WI38 (cell line): ENCODE measurements around the gene FAM107A.

Experiments
- H3K4me3 ChIP-seq: 2 replicates; pipeline ENCODE4 v1.5.1; 2011; ENCODE audit warnings: low read depth, mild to moderate bottlenecking, control low read depth, low read length
- CTCF ChIP-seq: IDR thresholded peaks from 2 replicates; pipeline ENCODE4 v1.5.1; 2012; ENCODE audit warnings: low read depth, mild to moderate bottlenecking, control low read depth, low read length

The FAM107A gene

DNA sequence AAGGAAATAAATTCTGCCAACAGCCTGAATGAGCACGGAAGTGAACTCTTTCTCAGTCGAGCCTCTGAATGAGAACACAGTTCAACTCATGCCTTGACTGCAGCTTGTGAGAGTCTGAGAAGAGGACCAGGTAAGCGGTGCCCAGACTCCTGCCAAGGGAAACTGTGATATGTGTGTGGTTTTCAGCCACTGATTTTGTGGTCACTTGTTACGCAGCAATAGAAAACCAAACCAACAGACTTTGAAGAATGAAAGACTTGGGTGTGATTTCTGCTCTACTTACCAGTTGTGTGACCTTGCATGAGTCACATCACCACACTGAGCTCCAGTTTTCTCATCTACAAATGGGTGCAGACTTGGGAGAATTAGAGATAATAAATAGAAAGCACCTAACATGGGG lies 30.6 kb upstream of the FAM107A start:
- H3K4me3 ChIP-seq: no peak overlapping the region
- no peak for TF ChIP-seq CTCF

GRCh38 chr3:58606693-58607092 lies 29.5 kb upstream of the FAM107A start:
- no peak for TF ChIP-seq CTCF
- no peak overlapping the region for H3K4me3 ChIP-seq

DNA sequence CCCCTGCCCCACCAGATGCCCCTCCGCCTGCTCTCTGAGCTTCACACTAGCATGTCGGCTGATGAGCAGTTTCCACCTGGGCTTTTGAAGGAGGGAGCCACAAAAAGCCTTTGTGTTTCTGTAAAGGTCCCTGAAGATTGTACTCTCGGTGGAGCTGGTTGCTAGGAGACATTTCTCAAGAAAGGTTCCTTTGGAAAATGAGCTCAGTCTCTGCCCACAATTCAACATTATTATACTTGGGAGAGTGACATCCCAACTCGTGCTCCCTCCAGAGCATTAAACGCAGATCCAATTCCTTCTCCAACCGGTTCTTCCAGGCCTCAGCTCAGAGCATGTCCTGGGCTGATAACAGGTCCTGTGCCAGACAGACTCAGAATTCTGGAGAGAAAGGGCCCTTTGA lies 26.8 kb upstream of the FAM107A start:
- no peak for TF ChIP-seq CTCF
- no peak overlapping the region for H3K4me3 ChIP-seq

- no peak for TF ChIP-seq CTCF
- no peak overlapping the region for H3K4me3 ChIP-seq
These were observed 26.4 kb upstream of the FAM107A start for GRCh38 chr3:58603606-58604005.

GRCh38 chr3:58597770-58598310 lies 20.6 kb upstream of the FAM107A start:
- H3K4me3 ChIP-seq: no peak overlapping the region
- no peak for TF ChIP-seq CTCF

DNA sequence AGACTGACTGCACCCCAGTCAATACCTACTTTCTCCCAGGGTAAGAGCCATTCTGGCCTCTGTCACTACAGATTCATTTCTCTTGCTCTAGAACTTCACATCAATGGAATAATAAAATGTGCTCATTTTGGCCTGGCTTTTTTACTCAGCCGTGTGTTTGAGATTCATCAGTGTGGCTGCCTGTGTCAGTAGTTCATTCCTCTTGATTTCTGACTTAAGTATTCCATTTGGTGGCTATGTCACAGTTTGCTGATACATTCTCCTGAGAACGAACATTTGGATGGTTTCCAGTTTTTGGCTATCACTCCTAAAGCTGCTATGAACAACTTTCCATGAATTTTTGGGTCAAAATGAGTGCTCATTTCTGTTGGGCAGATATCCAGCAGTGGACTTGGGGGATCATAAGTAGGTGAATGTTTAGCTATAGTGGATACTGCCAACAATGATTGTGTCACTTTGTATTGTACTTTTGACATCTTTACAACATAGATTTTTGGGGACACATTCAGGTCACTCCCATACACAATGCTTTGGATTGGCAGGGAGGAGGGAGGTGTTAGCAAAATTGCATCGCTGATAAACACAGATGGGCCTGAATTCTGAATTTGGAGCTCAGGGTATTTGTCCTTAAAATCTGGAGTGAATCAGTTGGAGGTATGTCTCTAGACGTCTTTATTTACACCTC lies 19.8 kb upstream of the FAM107A start:
- no peak for TF ChIP-seq CTCF
- H3K4me3 ChIP-seq: no peak overlapping the region

- TF ChIP-seq CTCF: no peak
- H3K4me3 ChIP-seq: no peak overlapping the region
These were observed 16.9 kb upstream of the FAM107A start for GRCh38 chr3:58594117-58594516.
